ENCODE data around the gene PLEKHO2.

PLEKHO2 gene

DNA sequence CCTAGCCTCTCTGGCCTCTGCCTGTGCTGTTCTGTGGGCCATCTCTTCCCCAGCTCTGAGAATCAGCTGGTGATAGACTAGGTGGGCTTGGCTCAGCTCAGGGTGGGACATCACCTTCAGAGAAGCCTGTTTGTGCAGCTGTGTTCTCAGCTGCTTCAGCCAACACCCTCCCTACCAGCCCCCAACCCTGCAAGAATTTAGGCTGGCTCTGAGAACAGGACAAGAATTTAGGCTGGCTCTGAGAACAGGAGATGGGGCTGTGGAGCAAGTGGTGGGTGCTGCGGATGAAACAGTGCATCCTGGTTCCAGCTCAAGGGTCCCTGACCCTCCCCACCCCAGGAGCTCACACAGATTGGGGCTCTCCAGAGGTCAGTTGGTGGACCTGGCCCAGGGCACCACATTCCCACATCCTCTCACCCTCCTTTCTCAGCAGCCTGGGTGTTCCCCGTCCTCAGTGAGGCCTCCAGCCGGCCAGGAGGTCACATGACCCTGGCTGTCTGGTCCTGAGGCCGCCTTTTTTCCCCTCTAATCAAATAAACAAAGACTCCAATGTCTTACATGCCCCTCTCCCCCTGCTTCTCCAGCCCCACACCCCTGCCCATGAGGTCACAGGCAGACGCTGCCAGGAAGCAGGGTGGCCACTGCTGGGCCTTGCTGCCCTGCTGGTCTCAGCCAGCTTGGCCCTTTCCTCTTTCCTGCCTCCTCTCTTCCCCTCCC is 14.9 kb downstream of the PLEKHO2 start:
- H3K4me3 Mint-ChIP-seq, result no peak overlapping the region
- H3K9me3 Mint-ChIP-seq, result no peaks in the 10 kb centered on the region
- DNase-seq (no peak), ATAC-seq (replicated peaks) (no peak)
- peak overlapping the region; percentile 73 for H3K27ac Mint-ChIP-seq
- H3K36me3 Mint-ChIP-seq, result peaks cover 65 to 71% of the 10 kb centered on the region in 2 donors
- peaks cover 39 to 68% of the 10 kb centered on the region in 2 donors for H3K4me1 Mint-ChIP-seq
- H3K27me3 Mint-ChIP-seq, result no peaks in the 10 kb centered on the region

DNA sequence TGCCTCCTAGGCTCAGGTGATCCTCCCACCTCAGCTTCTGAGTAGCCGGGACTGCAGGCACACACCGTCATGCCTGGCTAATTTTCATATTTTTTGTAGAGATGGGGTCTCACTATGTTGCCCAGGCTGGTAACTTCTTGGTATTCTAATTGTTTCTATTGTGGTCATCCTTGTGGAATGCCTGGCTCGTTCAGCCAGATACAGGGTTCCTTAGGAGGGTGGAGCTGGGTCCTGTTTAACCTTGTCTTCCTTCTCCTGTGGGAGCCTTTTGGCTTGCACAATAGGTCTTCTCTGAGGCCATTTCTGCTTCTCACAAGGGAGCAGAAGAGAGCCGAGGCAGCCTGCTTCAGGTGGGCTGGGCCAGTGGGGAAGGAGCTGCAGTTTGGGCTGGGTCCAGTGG is 15.7 kb downstream of the PLEKHO2 start:
- H3K9me3 Mint-ChIP-seq, result no peaks in the 10 kb centered on the region
- no peak for ATAC-seq (replicated peaks)
- no peak overlapping the region for H3K4me3 Mint-ChIP-seq
- peaks cover 67 to 72% of the 10 kb centered on the region in 2 donors for H3K36me3 Mint-ChIP-seq
- H3K27me3 Mint-ChIP-seq, result no peaks in the 10 kb centered on the region
- H3K4me1 Mint-ChIP-seq, result peaks cover 39 to 68% of the 10 kb centered on the region in 2 donors
- H3K27ac Mint-ChIP-seq, result peak overlapping the region; percentile 71
- DNase-seq, result no peak

DNA sequence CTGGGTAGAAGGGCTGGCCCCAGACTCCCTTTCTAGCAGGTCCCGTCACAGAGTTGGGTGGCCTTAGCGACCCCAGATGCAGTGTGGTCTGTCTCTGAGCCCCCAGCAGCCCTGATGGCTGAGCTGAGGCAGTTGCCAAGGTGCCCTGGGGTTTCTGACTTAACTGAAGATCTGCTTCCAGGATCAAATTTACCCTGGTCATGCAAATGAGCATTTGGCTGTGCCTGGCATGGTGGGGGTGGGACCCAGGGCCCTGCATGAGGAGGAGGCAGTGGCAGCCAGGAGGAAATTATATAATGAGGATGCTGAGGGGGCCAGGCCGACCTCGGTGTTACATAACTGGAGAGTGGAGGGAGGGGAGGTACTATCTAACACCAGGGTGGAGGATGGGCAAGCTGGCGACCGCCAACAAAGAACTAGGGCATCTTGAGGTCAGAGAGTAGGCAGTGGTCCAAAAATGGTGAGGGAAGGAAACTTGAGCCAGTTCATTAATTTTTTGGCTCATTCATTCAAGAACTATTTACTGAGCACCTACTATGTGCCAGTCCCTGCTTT is 16.4 kb downstream of the PLEKHO2 start:
- H3K36me3 Mint-ChIP-seq, result peaks cover 69 to 75% of the 10 kb centered on the region in 2 donors
- DNase-seq, result no peak
- H3K4me3 Mint-ChIP-seq, result no peak overlapping the region
- ATAC-seq (replicated peaks), result no peak
- peaks cover 40 to 71% of the 10 kb centered on the region in 2 donors for H3K4me1 Mint-ChIP-seq
- no peaks in the 10 kb centered on the region for H3K27me3 Mint-ChIP-seq
- peak overlapping the region; percentile 71 for H3K27ac Mint-ChIP-seq
- H3K9me3 Mint-ChIP-seq, result no peaks in the 10 kb centered on the region

DNA sequence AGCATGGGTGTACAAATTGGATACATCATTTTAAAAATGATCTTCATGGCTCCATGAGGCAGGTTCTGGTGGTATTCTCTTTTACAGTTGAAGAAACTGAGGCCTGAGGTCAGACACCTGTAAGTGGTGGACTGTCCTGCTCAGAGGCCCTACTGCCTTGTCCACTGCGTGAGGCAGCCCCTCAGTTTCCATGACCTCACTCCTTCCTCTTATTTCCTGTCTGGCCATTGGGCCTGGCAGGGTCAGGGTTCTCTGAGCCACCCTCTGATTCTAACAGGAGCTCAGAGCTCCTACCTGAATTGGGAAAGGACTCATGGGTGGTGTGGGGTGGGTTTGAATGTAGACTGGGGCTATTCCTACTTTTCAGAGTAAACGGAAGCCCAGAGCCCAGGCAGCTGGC is 17.5 kb downstream of the PLEKHO2 start:
- DNase-seq (no peak), ATAC-seq (replicated peaks) (no peak)
- H3K4me1 Mint-ChIP-seq, result peaks cover 43 to 75% of the 10 kb centered on the region in 2 donors
- no peaks in the 10 kb centered on the region for H3K27me3 Mint-ChIP-seq
- H3K9me3 Mint-ChIP-seq, result no peaks in the 10 kb centered on the region
- no peak overlapping the region for H3K27ac Mint-ChIP-seq
- H3K4me3 Mint-ChIP-seq, result no peak overlapping the region
- H3K36me3 Mint-ChIP-seq, result peaks cover 66 to 77% of the 10 kb centered on the region in 2 donors

DNA sequence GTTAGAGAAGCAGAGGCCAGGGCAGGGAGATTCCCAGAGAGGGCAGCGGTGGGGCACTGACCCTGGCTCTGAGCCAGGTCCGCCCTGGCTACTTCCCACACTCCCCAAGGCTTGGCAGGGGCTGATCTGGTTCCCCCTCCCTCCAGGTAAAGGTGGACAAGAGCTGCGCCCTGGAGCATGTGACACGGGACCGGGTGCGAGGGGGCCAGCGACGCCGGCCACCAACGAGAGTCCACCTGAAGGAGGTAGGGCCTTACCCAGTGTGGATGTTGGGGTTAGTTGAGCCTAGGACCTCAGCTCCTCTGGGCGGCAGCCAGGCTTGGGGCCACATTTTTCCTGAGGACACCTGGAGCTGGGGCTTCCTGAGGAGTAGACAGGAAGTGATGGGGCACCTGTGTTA is 19.6 kb downstream of the PLEKHO2 start:
- peaks cover 36 to 75% of the 10 kb centered on the region in 2 donors for H3K4me1 Mint-ChIP-seq
- H3K9me3 Mint-ChIP-seq, result no peaks in the 10 kb centered on the region
- no peak overlapping the region for H3K27ac Mint-ChIP-seq

DNA sequence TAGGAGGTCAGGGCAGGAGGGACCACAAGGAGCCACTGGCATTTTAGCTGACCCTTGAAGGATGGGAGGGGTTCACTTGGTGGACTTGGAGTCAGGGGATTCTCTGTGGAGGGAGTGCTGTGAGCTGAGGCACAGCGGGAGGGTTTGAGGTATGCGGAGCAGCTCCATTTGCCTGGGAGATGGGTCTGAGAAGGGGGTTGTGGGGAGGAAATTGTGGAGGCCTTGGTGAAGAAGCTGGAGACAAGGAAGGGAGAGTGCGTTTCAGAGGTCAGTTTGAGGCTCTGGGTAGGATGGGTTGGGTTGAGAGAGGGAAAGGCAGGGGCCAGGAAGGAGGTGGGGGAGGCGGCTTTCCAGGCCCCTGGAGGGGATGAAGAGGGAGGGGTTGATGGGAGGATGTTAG is 20.2 kb downstream of the PLEKHO2 start:
- DNase-seq, result no peak
- no peak overlapping the region for H3K4me3 Mint-ChIP-seq
- H3K27ac Mint-ChIP-seq, result peak overlapping the region; percentile 7
- H3K4me1 Mint-ChIP-seq, result peaks cover 35 to 68% of the 10 kb centered on the region in 2 donors
- peaks cover 55 to 72% of the 10 kb centered on the region in 2 donors for H3K36me3 Mint-ChIP-seq
- no peaks in the 10 kb centered on the region for H3K27me3 Mint-ChIP-seq
- no peak for ATAC-seq (replicated peaks)
- no peaks in the 10 kb centered on the region for H3K9me3 Mint-ChIP-seq

More for the DNA sequence above, 19.6 kb downstream of the PLEKHO2 start:
- Mint-ChIP-seq H3K36me3 (peaks cover 55 to 71% of the 10 kb centered on the region in 2 donors), H3K4me3 (no peak overlapping the region), H3K27me3 (no peaks in the 10 kb centered on the region)
- no peak for ATAC-seq (replicated peaks)
- DNase-seq, result no peak

DNA sequence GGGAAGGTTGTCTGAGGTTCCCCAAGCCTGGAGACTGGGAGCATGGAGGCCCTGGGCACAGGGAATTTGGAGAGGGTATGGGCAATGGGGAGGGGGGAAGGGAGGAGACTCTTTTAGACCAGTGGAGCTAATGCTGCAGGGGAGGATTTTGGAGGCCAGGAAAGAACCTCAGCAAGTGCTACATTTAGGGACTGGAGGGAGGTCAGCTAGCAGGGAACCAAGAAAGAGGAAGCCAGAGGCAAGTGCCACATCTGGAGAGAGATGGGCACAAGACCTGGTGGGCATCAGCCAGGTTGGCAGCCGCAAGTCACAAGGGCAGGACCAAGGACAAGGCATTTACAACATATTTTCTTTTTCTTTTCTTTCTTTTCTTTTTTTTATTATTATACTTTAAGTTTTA is 20.7 kb downstream of the PLEKHO2 start:
- no peak for ATAC-seq (replicated peaks)
- H3K4me3 Mint-ChIP-seq, result no peak overlapping the region
- peaks cover 35 to 64% of the 10 kb centered on the region in 2 donors for H3K4me1 Mint-ChIP-seq
- H3K36me3 Mint-ChIP-seq, result peaks cover 57 to 72% of the 10 kb centered on the region in 2 donors
- H3K9me3 Mint-ChIP-seq, result no peaks in the 10 kb centered on the region
- H3K27ac Mint-ChIP-seq, result peak overlapping the region; percentile 7
- H3K27me3 Mint-ChIP-seq, result no peaks in the 10 kb centered on the region
- DNase-seq, result no peak

DNA sequence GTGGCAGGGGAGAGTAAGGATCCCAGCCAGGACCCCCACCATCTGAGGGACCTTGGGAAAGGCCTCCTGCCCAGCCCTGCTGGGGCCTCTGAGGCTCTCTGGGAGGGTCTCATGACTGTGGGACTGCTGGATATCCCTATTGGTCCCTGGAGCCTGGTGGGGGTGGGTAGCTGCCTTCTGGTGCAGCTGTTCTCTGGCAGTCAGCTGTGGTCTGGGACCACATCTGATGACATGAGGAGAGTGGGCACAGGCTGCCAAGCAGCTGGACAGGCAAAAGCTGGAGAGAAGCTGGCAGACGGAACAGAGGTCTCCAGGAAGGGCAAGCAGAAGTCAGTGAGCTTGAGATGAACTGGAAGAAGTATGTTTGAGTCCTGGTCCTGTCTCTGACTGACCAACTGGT is 22.4 kb downstream of the PLEKHO2 start:
- no peaks in the 10 kb centered on the region for H3K27me3 Mint-ChIP-seq
- peaks cover 45 to 62% of the 10 kb centered on the region in 2 donors for H3K36me3 Mint-ChIP-seq
- DNase-seq (no peak), ATAC-seq (replicated peaks) (no peak)
- peaks cover 26 to 47% of the 10 kb centered on the region in 2 donors for H3K4me1 Mint-ChIP-seq
- no peak overlapping the region for H3K4me3 Mint-ChIP-seq
- no peaks in the 10 kb centered on the region for H3K9me3 Mint-ChIP-seq
- H3K27ac Mint-ChIP-seq, result peak overlapping the region; percentile 62

DNA sequence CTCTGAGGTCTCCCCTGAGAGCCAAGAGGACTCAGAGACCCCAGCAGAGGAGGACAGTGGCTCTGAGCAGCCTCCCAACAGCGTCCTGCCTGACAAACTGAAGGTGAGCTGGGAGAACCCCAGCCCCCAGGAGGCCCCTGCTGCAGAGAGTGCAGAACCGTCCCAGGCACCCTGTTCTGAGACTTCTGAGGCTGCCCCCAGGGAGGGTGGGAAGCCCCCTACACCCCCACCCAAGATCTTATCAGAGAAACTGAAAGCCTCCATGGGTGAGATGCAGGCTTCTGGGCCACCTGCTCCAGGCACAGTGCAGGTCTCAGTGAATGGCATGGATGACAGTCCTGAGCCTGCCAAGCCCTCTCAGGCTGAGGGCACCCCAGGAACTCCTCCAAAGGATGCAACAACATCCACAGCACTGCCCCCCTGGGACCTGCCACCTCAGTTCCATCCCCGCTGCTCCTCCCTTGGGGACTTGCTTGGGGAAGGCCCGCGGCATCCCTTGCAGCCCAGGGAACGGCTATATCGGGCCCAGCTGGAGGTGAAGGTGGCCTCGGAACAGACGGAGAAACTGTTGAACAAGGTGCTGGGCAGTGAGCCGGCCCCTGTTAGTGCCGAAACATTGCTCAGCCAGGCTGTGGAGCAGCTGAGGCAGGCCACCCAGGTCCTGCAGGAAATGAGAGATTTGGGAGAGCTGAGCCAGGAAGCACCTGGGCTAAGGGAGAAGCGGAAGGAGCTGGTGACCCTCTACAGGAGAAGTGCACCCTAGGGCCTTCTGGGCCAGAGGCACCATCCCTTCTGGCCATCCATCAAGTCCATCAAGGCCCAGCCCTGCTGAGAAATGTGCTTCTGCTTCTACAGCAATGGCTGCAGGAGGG is 23.6 kb downstream of the PLEKHO2 start:
- ATAC-seq (replicated peaks) (peak; percentile 78 to 92), DNase-seq (peak; percentile 39)
- peaks cover 31 to 53% of the 10 kb centered on the region in 2 donors for H3K4me1 Mint-ChIP-seq
- peak overlapping the region in 1 of 2 donors; percentile 25 for H3K4me3 Mint-ChIP-seq
- peak overlapping the region; percentile 72 for H3K27ac Mint-ChIP-seq
- H3K9me3 Mint-ChIP-seq, result peaks cover 3 to 4% of the 10 kb centered on the region in 2 donors
- H3K27me3 Mint-ChIP-seq, result no peaks in the 10 kb centered on the region
- H3K36me3 Mint-ChIP-seq, result peaks cover 49 to 67% of the 10 kb centered on the region in 2 donors

DNA sequence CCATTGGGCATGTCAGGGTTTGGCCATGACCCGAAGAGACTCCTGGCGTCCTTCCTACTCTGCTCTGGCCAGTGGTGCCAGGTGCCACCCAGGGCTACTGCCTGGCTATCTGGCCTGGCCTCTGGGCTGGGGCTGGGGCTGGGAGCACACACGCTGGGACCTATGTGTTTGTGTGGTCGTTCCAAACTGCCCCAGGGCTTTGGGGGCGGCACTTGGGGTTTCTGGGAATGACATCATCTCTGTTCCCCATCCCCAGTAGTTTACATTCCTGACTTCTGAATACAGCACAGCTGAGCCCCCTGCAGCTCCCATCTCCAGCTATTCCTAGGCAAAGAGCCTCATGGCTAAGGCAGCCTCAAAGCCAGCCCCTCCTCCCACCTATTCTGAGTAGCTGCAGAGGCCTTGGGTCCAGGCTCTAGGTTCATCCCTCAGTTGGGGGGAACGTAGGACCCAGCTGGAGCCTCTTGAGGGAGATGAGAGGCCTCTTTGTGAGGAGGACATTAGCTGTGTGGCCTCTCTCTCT is 24.3 kb downstream of the PLEKHO2 start:
- peaks cover 31 to 57% of the 10 kb centered on the region in 2 donors for H3K4me1 Mint-ChIP-seq
- H3K36me3 Mint-ChIP-seq, result peaks cover 49 to 65% of the 10 kb centered on the region in 2 donors
- no peak overlapping the region for H3K27ac Mint-ChIP-seq
- no peak for DNase-seq
- H3K27me3 Mint-ChIP-seq, result no peaks in the 10 kb centered on the region
- peaks cover 3 to 4% of the 10 kb centered on the region in 2 donors for H3K9me3 Mint-ChIP-seq
- ATAC-seq (replicated peaks), result no peak
- H3K4me3 Mint-ChIP-seq, result no peak overlapping the region

DNA sequence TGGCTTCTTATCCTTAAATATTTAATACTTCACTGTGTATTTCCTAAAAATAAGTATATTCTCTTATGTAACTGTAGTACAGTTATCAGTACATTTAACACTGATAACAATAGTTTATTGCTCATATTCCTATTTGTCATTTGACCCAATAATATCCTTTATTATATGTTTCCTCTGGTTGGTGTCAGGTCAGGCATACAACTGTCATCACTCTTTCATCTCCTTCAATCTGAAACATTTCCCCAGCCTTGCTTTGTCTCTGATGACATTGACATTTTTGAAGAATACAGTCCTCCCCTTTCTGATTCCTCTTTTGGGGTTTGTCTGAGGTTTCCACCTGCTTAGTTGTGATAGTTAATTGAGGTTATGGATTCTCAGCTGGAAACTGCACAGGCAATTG is 27.8 kb downstream of the PLEKHO2 start:
- no peak overlapping the region for H3K4me3 Mint-ChIP-seq
- H3K27me3 Mint-ChIP-seq, result no peaks in the 10 kb centered on the region
- no peak for DNase-seq
- peaks cover 21 to 43% of the 10 kb centered on the region in 2 donors for H3K4me1 Mint-ChIP-seq
- no peak for ATAC-seq (replicated peaks)
- H3K36me3 Mint-ChIP-seq, result peaks cover 27 to 43% of the 10 kb centered on the region in 2 donors
- H3K9me3 Mint-ChIP-seq, result peaks cover 3 to 4% of the 10 kb centered on the region in 2 donors
- H3K27ac Mint-ChIP-seq, result no peak overlapping the region

DNA sequence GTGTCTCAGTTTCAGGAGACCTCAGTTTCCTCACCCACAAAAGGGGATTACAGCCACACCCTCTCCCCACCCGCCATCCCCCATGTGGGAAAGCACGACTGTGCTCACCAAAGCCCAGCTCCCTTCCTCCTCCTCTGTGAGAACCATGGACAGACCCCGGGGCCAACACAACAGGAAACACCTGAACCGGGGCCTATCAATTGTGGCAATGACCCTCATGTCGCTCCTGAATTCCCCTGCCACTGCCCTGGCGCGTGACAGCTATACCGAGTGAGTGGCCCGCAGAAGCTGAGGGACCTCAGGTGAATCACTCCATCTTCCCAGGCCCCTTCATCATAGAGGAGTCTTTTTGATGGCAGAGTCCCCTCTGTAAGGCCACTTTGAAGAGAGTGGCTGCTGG is 28.6 kb downstream of the PLEKHO2 start:
- no peak overlapping the region for H3K4me3 Mint-ChIP-seq
- peaks cover 26 to 37% of the 10 kb centered on the region in 2 donors for H3K36me3 Mint-ChIP-seq
- H3K27me3 Mint-ChIP-seq, result no peaks in the 10 kb centered on the region
- DNase-seq, result no peak
- H3K9me3 Mint-ChIP-seq, result peaks cover 3 to 4% of the 10 kb centered on the region in 2 donors
- ATAC-seq (replicated peaks), result no peak
- H3K27ac Mint-ChIP-seq, result peak overlapping the region; percentile 42
- peaks cover 22 to 40% of the 10 kb centered on the region in 2 donors for H3K4me1 Mint-ChIP-seq

DNA sequence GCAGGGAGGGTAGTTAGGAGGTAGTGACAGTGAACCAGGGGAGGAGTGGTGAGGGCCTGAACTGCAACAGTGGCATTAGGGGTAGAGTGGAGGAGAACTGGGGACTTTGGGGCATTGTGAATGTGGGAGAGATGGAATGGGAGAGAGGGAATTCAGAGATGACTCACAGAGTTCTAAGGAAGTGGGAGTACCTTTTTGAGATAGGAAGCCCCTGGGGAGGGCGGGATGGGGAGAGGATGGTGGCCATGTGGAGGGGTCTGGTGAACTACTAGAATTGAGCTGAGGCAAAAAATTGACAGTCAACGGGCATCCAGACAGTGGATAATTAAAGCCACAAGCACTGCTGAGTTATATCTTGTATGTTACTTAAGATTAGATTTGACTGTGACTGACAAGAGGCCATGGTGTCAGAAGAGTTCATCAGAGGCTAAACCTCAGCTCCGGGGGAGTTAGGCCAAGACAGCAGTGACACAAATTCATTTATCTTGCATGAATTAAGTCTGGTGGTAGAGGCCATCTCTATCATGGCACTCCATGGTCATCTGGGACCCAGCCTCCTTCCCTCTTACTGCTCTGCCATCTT is 34.0 kb downstream of the PLEKHO2 start:
- no peaks in the 10 kb centered on the region for H3K27me3 Mint-ChIP-seq
- DNase-seq (no peak), ATAC-seq (replicated peaks) (no peak)
- H3K4me3 Mint-ChIP-seq, result no peak overlapping the region
- H3K27ac Mint-ChIP-seq, result peak overlapping the region; percentile 63
- peaks cover 2 to 4% of the 10 kb centered on the region in 2 donors for H3K36me3 Mint-ChIP-seq
- H3K4me1 Mint-ChIP-seq, result peaks cover 10 to 22% of the 10 kb centered on the region in 2 donors
- H3K9me3 Mint-ChIP-seq, result no peaks in the 10 kb centered on the region

DNA sequence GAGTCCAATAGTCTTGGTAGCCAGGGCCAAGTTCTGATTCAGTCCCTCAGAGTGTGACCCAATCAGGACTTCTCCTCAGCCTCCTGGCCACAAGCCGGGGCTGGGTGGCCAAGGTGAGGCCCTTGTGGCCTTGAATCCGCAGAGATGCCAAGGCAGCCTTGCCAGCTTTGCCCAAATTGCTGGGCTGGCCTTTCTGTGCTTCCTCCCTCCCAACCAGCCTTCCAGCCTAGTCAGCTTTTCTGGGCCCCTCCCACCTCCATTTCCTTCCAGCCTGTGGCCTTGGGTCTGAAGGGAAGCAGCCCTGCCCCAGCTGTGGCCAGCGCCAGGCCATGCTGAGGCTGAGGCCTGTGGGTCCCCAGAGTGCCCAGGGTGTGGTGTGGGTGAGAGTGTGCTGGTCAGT is 35.7 kb downstream of the PLEKHO2 start:
- H3K9me3 Mint-ChIP-seq, result no peaks in the 10 kb centered on the region
- H3K4me1 Mint-ChIP-seq, result peaks cover 16 to 32% of the 10 kb centered on the region in 2 donors
- H3K27ac Mint-ChIP-seq, result no peak overlapping the region
- DNase-seq (no peak), ATAC-seq (replicated peaks) (no peak)
- H3K4me3 Mint-ChIP-seq, result no peak overlapping the region
- no peaks in the 10 kb centered on the region for H3K27me3 Mint-ChIP-seq
- H3K36me3 Mint-ChIP-seq, result peaks cover 2 to 4% of the 10 kb centered on the region in 2 donors

Data from stimulated activated naive B cell treated with anti-CD40 and anti-IgM and Interleukin-4, amounts not matched to agents 10 μg/mL and 1 μg/mL and 100 μg/mL, for 72 hours (primary cell).